A549 treated with GW870086 at 1 μM for 4 hours (cell line): Measurements from ENCODE around the gene RAPGEF6. TPM values are rescaled to one million over a fixed set of nuclear protein-coding genes. Genes with fewer than 3 reads are reported as not detected.

Experiments used
- total RNA-seq: library from RNA; stranded (reverse); fragments of 200-300 nt; extraction: Qiagen RNA extraction; gene quantifications from 5 replicates; pipeline ENCODE4 v1.2.3, GENCODE V29; 2022; ENCODE audit warnings: low read depth

RAPGEF6 gene
- 6.6 to 10.4 TPM (median 9.2 TPM) in 5 replicates for total RNA-seq

GRCh38 chr5:131634996-131635683 is at the start of gene RAPGEF6:
RAPGEF6 (minus strand) TSS chr5:131635229; CDS start chr5:131635030, 199 bp downstream.

Other genes with a start within 250 kb of the RAPGEF6 start
- 11.1 to 12.9 TPM (median 12.0 TPM) in 5 replicates for gene FNIP1, start 161.8 kb upstream of the RAPGEF6 start, total RNA-seq